GM12872 (cell line): ENCODE measurements around the gene CELSR2.

Source experiments
- TF ChIP-seq, protein P1 (sequence below): IDR thresholded peaks from 3 replicates; pipeline ENCODE4 v1.5.1; 2011; ENCODE audit warnings: low read depth, mild to moderate bottlenecking, low read length, moderate library complexity; ENCODE audit not compliant: insufficient read depth

Gene CELSR2

DNA sequence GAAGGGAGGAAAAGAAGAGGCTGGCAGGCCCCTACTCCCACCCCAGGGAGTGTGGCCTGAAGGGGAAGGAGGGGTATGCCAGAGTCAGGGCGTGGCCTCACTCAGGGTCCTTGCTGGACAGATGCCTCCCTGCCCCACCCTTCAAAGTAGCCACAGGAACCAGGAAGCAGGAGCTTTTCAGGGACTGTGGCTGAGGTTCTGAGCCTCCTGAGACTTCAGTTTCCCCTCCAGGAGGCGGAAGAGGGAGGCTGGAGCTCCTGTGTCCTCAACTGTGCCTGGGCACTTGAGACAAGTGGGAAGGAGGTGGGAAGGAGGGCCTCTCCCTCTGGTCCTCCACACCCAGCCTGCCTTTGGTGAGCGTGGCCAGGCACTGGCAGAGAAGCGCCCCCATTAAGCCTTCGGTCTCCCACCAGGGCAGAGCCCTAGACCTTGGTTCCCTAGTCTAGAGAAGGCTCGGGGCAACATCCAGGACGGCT is 5.3 kb downstream of the CELSR2 start:
- TF ChIP-seq, protein P1, sequence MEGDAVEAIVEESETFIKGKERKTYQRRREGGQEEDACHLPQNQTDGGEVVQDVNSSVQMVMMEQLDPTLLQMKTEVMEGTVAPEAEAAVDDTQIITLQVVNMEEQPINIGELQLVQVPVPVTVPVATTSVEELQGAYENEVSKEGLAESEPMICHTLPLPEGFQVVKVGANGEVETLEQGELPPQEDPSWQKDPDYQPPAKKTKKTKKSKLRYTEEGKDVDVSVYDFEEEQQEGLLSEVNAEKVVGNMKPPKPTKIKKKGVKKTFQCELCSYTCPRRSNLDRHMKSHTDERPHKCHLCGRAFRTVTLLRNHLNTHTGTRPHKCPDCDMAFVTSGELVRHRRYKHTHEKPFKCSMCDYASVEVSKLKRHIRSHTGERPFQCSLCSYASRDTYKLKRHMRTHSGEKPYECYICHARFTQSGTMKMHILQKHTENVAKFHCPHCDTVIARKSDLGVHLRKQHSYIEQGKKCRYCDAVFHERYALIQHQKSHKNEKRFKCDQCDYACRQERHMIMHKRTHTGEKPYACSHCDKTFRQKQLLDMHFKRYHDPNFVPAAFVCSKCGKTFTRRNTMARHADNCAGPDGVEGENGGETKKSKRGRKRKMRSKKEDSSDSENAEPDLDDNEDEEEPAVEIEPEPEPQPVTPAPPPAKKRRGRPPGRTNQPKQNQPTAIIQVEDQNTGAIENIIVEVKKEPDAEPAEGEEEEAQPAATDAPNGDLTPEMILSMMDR = no peak

DNA sequence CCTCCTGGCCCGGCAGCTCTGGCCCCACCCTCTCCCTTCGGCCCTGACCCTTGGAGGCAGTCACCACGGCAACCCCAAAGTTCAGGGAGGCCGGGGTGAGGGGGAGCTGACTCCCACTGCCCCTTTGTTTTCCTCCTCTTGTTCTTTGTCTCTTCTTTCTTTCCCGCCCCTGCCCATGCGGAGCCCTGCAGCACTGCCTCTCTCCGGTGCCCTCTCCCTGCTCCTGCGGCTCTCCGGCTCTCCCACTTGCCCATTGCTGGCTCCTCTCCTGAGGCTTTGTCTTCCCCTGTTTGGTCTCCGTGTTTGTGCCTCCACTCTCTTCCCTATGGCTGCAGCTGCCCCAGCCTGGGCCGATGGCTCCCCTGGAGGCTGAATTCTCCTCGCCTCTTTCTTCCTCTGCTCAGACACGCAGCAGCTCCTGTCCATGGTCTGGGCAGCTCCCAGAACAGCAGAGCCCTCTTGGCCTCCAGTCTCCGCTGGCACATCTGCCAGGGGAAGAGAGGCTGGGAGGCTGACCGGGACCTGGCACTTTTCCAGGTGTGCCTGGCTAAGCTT is 5.8 kb downstream of the CELSR2 start:
- TF ChIP-seq, protein P1 = no peak

DNA sequence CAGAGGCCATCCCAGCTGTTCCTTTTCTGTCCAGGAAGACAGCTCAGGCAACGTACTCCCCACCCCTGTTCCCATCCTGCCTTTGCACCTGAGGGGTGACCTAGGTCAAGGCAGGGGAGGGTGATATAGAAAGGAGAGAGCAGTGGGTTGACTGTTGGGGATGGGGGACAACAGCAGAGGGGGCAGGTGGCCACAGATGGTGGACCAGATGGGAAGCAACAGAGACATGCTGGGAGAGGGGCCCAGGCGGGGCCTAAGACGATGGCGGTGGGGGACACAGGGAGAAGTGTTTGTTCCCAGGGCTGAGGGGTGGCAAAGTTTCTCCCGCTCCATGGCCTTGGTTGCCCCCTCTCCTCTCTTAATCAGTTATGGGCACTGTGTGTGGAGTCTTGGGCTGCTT is 6.3 kb downstream of the CELSR2 start:
- TF ChIP-seq, protein P1 = no peak

DNA sequence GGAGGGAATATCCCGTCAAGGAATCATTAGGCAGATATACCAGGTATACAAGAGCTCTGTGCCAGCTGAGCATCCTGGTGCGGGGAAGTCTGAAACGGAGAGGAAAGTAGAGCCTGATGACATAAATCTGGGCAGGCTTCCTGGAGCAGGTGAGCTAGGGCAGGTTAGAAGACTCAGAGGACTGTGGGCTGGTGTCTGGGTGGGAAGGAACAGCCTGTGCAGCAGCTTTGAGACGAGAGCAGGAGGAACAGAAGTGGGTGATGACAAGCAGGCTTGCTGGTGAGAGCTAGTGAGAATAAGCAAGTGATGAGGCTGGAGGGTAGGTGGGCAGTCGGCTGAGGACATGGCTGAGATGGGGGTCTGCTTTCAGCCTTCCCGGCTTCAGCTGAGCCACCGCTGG is 6.7 kb downstream of the CELSR2 start:
- TF ChIP-seq, protein P1 = no peak

DNA sequence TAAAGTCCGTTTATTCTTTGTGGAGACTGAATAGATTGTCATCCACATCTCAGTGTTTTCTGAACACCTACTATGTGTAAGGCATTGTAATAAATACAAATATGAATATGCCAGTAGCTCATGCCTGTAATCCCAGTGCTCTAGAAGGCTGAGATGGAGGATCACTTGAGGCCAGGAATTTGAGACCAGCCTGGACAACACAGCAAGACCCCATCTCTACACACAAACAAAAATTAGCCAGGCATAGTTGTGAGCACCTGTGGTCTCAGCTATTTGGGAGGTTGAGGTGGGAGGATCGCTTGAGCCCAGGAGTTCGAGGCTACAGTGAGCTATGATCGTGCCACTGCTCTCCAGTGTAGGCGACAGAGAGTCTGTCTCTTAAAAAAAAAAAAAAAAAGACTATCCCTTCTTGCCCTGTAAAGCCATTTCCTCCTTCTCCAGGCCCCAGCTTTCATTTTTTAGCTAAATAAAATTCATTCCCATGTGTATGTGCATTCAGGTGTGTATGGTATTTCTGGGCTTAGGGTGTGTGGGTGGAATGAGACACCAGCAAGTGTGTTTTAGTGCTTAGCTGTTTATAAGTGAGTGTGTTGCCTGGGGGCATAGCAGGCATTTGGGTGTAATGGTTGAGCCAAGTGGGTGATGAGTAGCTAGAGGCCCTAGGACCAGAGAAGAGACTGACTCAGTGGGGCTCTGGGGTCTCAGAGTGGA is 7.8 kb downstream of the CELSR2 start:
- TF ChIP-seq, protein P1 = no peak

DNA sequence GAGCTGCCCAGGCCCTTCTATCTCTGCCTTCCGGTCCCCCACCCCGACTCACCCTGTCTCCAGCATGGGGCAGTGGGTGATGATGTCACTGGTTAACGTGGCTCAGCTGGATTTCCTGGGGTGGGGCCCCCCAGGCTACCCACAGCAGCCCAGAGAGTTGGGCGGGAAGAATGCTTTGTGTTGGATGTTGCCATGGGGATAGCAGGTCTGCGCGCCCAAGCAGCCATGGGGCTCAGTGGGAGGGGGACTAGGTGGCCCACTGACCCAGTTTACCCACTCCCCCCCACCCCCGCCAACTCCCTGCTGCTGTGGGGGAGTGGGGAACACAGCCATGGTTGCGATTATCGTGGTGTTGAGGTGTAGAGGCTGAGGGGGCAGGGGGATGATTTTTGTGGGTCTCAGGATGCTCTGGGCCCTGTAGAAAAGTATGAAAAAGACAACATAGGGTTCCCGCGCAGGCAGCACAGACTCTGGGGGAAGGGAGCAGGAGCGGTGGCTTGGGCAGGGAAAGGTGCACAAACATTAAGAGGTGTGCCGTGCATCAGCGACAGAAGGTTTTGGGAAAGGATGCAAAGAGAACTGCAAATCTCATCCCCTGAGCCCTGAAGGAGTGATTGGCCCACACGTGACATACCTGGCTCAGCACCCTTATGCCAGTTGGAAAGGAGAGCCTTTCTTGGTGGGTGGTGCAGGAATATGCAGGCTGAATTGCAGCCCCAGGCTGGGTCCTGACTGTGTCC is 8.5 kb downstream of the CELSR2 start:
- TF ChIP-seq, protein P1 = no peak
